K562 (cell line): ENCODE data around the gene IL23A. TPM values are rescaled to one million over a fixed set of nuclear protein-coding genes. Genes with fewer than 3 reads are reported as not detected.

Experiments used
- CCNT2 ChIP-seq: IDR thresholded peaks from 2 replicates; pipeline ENCODE4 v1.6.1; 2011; ENCODE audit warnings: borderline replicate concordance, low read depth, mild to moderate bottlenecking, moderate library complexity, mixed read lengths, low read length; ENCODE audit not compliant: insufficient read length; ENCODE audit errors: extremely low read depth
- DIDO1 ChIP-seq: fragments of 450-650 bp; IDR thresholded peaks from 2 replicates; pipeline ENCODE4 v1.6.1; 2016; ENCODE audit warnings: low read depth, missing biosample characterization, missing genetic modification characterization
- E2F3 ChIP-seq: fragments of 250-450 bp; sonication (Bioruptor Pico); IDR thresholded peaks from 2 replicates; pipeline ENCODE4 v1.4.0; 2020; ENCODE audit warnings: mild to moderate bottlenecking
- FOXP1 ChIP-seq: sonication (generic); formaldehyde crosslinking; IDR thresholded peaks from 2 replicates; pipeline ENCODE4 v1.8.0; 2022; ENCODE audit warnings: mild to moderate bottlenecking, missing genetic modification reagents
- GTF2B ChIP-seq: IDR thresholded peaks from 2 replicates; pipeline ENCODE4 v1.6.1; 2011; ENCODE audit not compliant: insufficient read length; ENCODE audit errors: extremely low read depth
- HMG20B ChIP-seq: fragments of 250-450 bp; sonication (Bioruptor Pico); IDR thresholded peaks from 2 replicates; pipeline ENCODE4 v1.5.0; 2021; ENCODE audit warnings: mild to moderate bottlenecking
- HNRNPK ChIP-seq: fragments of 200-400 bp; formaldehyde crosslinking; IDR thresholded peaks from one replicate; pipeline ENCODE4 v1.6.1; 2018; ENCODE audit warnings: mild to moderate bottlenecking, low read depth, low read length; ENCODE audit not compliant: poor library complexity, severe bottlenecking
- IFI16 ChIP-seq: fragments of 250-450 bp; sonication (Bioruptor Pico); IDR thresholded peaks from 2 replicates; pipeline ENCODE4 v2.1.2; 2022; ENCODE audit warnings: mild to moderate bottlenecking, inconsistent platforms
- MAFF ChIP-seq: IDR thresholded peaks from 2 replicates; pipeline ENCODE4 v1.6.1; 2012; ENCODE audit warnings: low read length, improper control_type of control experiment
- PATZ1 ChIP-seq: fragments of 250-450 bp; sonication (Bioruptor Pico); IDR thresholded peaks from 2 replicates; pipeline ENCODE4 v1.5.0; 2020; ENCODE audit warnings: mild to moderate bottlenecking, borderline replicate concordance
- RBBP5 ChIP-seq: fragments of 200-600 bp; sonication (generic); IDR thresholded peaks from 2 replicates; pipeline ENCODE4 v1.6.1; 2012; ENCODE audit warnings: borderline replicate concordance, mild to moderate bottlenecking, low read length, control low read depth, inconsistent platforms; ENCODE audit not compliant: insufficient read depth, poor library complexity, severe bottlenecking
- SIN3A ChIP-seq, 2 experiments: fragments of 150-350 bp in 1 of 2; IDR thresholded peaks; 2 replicates each; pipeline ENCODE4 v1.6.1; 2011 to 2016; ENCODE audit warnings: borderline replicate concordance in 2 of 2, low read depth in 2 of 2, low read length in 2 of 2, mild to moderate bottlenecking in 2 of 2, moderate library complexity in 2 of 2; ENCODE audit not compliant: control insufficient read depth in 1 of 2
- SMARCC2 ChIP-seq: fragments of 450-650 bp; IDR thresholded peaks from 2 replicates; pipeline ENCODE4 v1.6.1; 2017; ENCODE audit warnings: antibody characterized with exemption, moderate library complexity, mild to moderate bottlenecking, low read depth
- TFAP4 ChIP-seq: sonication (generic); formaldehyde crosslinking; IDR thresholded peaks from 2 replicates; pipeline ENCODE4 v1.8.0; 2022; ENCODE audit warnings: missing genetic modification reagents, mild to moderate bottlenecking, moderate library complexity, borderline replicate concordance
- TOE1 ChIP-seq, 2 experiments: fragments of 450-650 bp in 1 of 2; sonication (generic) in 1 of 2; formaldehyde crosslinking in 1 of 2; IDR thresholded peaks; 2 replicates each; pipeline versions ENCODE4 v1.7.1 to v1.8.0; 2016 to 2022; ENCODE audit warnings: borderline replicate concordance in 2 of 2, mild to moderate bottlenecking in 2 of 2, antibody characterized with exemption in 1 of 2, inconsistent platforms in 1 of 2, low read depth in 1 of 2, missing genetic modification reagents in 1 of 2, moderate library complexity in 1 of 2
- ZFPM2 ChIP-seq: fragments of 250-450 bp; sonication (Bioruptor Pico); IDR thresholded peaks from 2 replicates; pipeline ENCODE4 v1.5.1; 2022; ENCODE audit warnings: mild to moderate bottlenecking
- ZKSCAN3 ChIP-seq: fragments of 250-450 bp; sonication (Bioruptor Pico); IDR thresholded peaks from 2 replicates; pipeline ENCODE4 v1.4.0; 2020
- ZNF143 ChIP-seq: sonication (generic); formaldehyde crosslinking; IDR thresholded peaks from 2 replicates; pipeline ENCODE4 v1.9.0; 2022; ENCODE audit warnings: mild to moderate bottlenecking, missing genetic modification reagents
- ZNF232 ChIP-seq: sonication (generic); formaldehyde crosslinking; IDR thresholded peaks from 2 replicates; pipeline ENCODE4 v1.8.0; 2022; ENCODE audit warnings: mild to moderate bottlenecking, missing genetic modification reagents
- ZNF253 ChIP-seq: fragments of 250-450 bp; sonication (Bioruptor Pico); conservative IDR thresholded peaks from 2 replicates; pipeline ENCODE4 v1.6.1; 2021; ENCODE audit warnings: mild to moderate bottlenecking
- ZNF395 ChIP-seq: fragments of 200-800 bp; sonication (Bioruptor generic); IDR thresholded peaks from 2 replicates; pipeline ENCODE4 v1.6.1; 2017; ENCODE audit warnings: missing genetic modification characterization, missing compliant biosample characterization
- ZZZ3 ChIP-seq: fragments of 450-650 bp; IDR thresholded peaks from 2 replicates; pipeline ENCODE4 v1.6.1; 2016; ENCODE audit warnings: antibody characterized with exemption, mild to moderate bottlenecking, moderate library complexity
- polyA plus RNA-seq, 8 experiments: library from polyadenylated mRNA; depleted of rRNA in 4 of 8; stranded (reverse) in 5 of 8; unstranded in 3 of 8; fragments of >200 nt; fragmentation: Nextera tagmentation in 2 of 8; fragmentation: Illumina TruSeq in 1 of 8; extraction: Ambion mirVana in 2 of 8; extraction: Trizol in 1 of 8; gene quantifications; 2 replicates each; pipeline versions ENCODE4 v1.2.1 to v1.2.3, GENCODE V29; 2011 to 2014; ENCODE audit warnings: inconsistent platforms in 1 of 8, missing spikeins in 1 of 8
- total RNA-seq, 7 experiments: library from RNA; depleted of rRNA in 6 of 7; stranded (reverse); fragments of >200 nt in 6 of 7; fragmentation: Illumina TruSeq in 2 of 7; extraction: Trizol in 2 of 7; gene quantifications; 2 replicates each; pipeline versions ENCODE4 v1.2.1 to v1.2.3, GENCODE V29; 2011 to 2021; ENCODE audit warnings: low replicate concordance in 1 of 7

Gene IL23A
- total and polyA plus RNA-seq, 9 of the 15 experiments (the other 6 are each of a cell fraction or from before 2014, with no cell fraction given): 4.4 to 37.2 (median 9.6) TPM

GRCh38 chr12:56300644-56301464 lies 37.8 kb upstream of the IL23A start (continued):
- no peak for TF ChIP-seq SIN3A (IDR thresholded peaks at IDR 0.05; ENCODE audit: borderline replicate concordance in 2 of 2, control insufficient read depth in 1 of 2, low read depth in 2 of 2, low read length in 2 of 2)
- TF ChIP-seq MAFF: no peak
- TF ChIP-seq ZNF395 (CRISPR knock-in tag): peak; percentile 76
- peak; percentile 86 for TF ChIP-seq E2F3 (CRISPR knock-in tag)
- TF ChIP-seq RBBP5: no peak
- TF ChIP-seq ZNF253 (CRISPR knock-in tag): no peak
- TF ChIP-seq PATZ1 (CRISPR knock-in tag): no peak
- TF ChIP-seq ZZZ3: no peak
- TF ChIP-seq TOE1 (IDR thresholded peaks at IDR 0.05; ENCODE audit: borderline replicate concordance): no peak; the same call in 1 of the 2 replicates
- TF ChIP-seq TOE1 (CRISPR knock-in tag; IDR thresholded peaks at IDR 0.05; ENCODE audit: borderline replicate concordance, low read depth): no peak
- no peak for TF ChIP-seq ZKSCAN3 (CRISPR knock-in tag)
- no peak for TF ChIP-seq FOXP1 (CRISPR knock-in tag)
- no peak for TF ChIP-seq IFI16 (CRISPR knock-in tag)
- TF ChIP-seq GTF2B: no peak
- TF ChIP-seq ZFPM2 (CRISPR knock-in tag): 0 out of 2 replicates have a peak, but pooled peaks have one; percentile 17
- peak; percentile 34 for TF ChIP-seq CCNT2
- no peak for TF ChIP-seq HMG20B (CRISPR knock-in tag)
- TF ChIP-seq ZNF232 (CRISPR knock-in tag): no peak
- no peak for TF ChIP-seq DIDO1 (tag)
- TF ChIP-seq ZNF143: no peak
- TF ChIP-seq HNRNPK: no peak
- TF ChIP-seq SMARCC2: 0 out of 2 replicates have a peak, but pooled peaks have one; percentile 46
- TF ChIP-seq TFAP4 (CRISPR knock-in tag): no peak
